GM12878 (cell line): ENCODE results near the gene KIF21B.

Experiments used
- ATF2 ChIP-seq: IDR thresholded peaks from 2 replicates; pipeline ENCODE4 v1.6.1; 2012; ENCODE audit warnings: low read length, inconsistent platforms
- BRCA1 ChIP-seq: IDR thresholded peaks from 2 replicates; pipeline ENCODE4 v1.6.1; 2011; ENCODE audit warnings: low read depth, low read length, improper control_type of control experiment
- CTCF ChIP-seq, 3 experiments: IDR thresholded peaks in 2 of 3; conservative IDR thresholded peaks in 1 of 3; 2 replicates each; pipeline ENCODE4 v1.5.1; 2011; ENCODE audit warnings: low read depth in 3 of 3, low read length in 3 of 3, mild to moderate bottlenecking in 3 of 3, control low read depth in 2 of 3, moderate library complexity in 2 of 3, inconsistent platforms in 1 of 3, mixed read lengths in 1 of 3; ENCODE audit not compliant: control insufficient read depth in 2 of 3, insufficient read depth in 1 of 3; ENCODE audit errors: extremely low read depth in 1 of 3
- MAX ChIP-seq: IDR thresholded peaks from 2 replicates; pipeline ENCODE4 v1.6.1; 2012; ENCODE audit warnings: low read depth, low read length, improper control_type of control experiment

- no peak for TF ChIP-seq MAX
- no peak for TF ChIP-seq CTCF (IDR thresholded peaks at IDR 0.05 in 2 of 3, conservative IDR thresholded peaks at IDR 0.05 in 1 of 3; ENCODE audit: control insufficient read depth in 2 of 3, extremely low read depth in 1 of 3, insufficient read depth in 1 of 3, low read depth in 3 of 3, low read length in 3 of 3)
- no peak for TF ChIP-seq ATF2
- TF ChIP-seq BRCA1, result no peak
These were observed 41.3 kb upstream of the KIF21B start for GRCh38 chr1:201064806-201065205.
